RWPE1 (cell line): Measurements from ENCODE around the gene RAD18.

Experiments used
- CTCF ChIA-PET: fragments of 350-600 bp; sonication (Branson Sonifier 250); formaldehyde crosslinking; extraction: SDS; loops from one replicate; lab custom pipeline; 2021; lab: Yijun Ruan, JAX
- POLR2A ChIA-PET: fragments of 400-600 bp; formaldehyde crosslinking; extraction: SDS; loops from one replicate; lab custom pipeline; 2020; ENCODE audit warnings: antibody characterized with exemption; ENCODE audit not compliant: low non-redundant PET; lab: Yijun Ruan, JAX
- DNase-seq: peaks from one replicate; pipeline ENCODE4 v3.0.0; 2012; ENCODE audit warnings: low spot score
- H3K27ac ChIP-seq: fragments of 450-650 bp; 2 replicates; pipeline ENCODE4 v1.5.1; 2017
- TF ChIP-seq, protein P1 (sequence below): fragments of 450-650 bp; conservative IDR thresholded peaks from 2 replicates; pipeline ENCODE4 v1.5.1; 2017; ENCODE audit warnings: low read depth, mild to moderate bottlenecking

Gene RAD18

DNA sequence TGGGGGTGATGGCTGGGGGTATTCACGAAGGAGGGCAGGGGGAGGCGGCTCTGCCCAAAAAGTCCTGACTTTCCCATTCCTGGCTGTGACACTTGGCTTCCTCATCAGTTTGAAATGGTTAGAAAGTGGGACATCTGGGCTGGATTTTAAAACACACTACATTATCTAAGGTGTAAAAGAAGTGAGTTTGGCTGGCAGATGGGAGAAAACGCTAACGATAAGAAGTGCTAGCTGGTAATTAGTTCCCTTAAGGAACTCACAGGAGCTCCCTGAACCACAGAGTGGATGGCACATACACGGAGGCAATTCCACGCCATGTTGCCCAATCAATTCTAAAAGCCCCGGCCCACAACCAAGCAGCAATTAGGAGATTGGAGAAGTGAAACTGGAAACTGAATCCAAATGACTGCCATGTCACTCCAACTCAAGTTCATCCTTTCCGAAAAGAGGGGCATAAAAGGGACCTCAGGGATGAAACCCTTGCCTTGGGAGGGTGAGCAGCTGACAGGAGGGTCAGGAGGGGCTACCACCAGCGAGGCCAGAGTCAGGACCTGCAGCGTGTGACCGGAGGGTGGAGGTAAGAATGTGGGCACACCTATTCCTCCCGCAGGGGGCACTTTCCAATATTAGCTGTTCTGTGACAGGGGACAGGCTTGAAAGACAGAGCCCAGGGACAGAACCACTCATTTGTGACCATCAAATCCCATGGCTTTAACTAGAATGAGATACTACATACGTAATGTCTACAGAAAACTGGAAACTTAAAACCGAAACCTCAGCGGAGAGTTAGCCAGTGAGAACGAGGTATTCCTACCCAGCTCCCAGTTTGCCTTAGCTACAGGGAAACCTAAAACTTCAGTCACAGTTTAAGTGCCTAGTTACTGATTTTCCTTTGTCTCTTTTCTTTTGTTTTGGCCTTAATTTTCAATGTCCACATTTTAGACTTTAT is 98.6 kb downstream of the RAD18 start:
- DNase-seq, result no peak
- CTCF ChIA-PET, result no interaction called here
- POLR2A ChIA-PET, result no interaction called here
- H3K27ac ChIP-seq, result no peak overlapping the region
- TF ChIP-seq, protein P1, sequence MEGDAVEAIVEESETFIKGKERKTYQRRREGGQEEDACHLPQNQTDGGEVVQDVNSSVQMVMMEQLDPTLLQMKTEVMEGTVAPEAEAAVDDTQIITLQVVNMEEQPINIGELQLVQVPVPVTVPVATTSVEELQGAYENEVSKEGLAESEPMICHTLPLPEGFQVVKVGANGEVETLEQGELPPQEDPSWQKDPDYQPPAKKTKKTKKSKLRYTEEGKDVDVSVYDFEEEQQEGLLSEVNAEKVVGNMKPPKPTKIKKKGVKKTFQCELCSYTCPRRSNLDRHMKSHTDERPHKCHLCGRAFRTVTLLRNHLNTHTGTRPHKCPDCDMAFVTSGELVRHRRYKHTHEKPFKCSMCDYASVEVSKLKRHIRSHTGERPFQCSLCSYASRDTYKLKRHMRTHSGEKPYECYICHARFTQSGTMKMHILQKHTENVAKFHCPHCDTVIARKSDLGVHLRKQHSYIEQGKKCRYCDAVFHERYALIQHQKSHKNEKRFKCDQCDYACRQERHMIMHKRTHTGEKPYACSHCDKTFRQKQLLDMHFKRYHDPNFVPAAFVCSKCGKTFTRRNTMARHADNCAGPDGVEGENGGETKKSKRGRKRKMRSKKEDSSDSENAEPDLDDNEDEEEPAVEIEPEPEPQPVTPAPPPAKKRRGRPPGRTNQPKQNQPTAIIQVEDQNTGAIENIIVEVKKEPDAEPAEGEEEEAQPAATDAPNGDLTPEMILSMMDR, result no peak

DNA sequence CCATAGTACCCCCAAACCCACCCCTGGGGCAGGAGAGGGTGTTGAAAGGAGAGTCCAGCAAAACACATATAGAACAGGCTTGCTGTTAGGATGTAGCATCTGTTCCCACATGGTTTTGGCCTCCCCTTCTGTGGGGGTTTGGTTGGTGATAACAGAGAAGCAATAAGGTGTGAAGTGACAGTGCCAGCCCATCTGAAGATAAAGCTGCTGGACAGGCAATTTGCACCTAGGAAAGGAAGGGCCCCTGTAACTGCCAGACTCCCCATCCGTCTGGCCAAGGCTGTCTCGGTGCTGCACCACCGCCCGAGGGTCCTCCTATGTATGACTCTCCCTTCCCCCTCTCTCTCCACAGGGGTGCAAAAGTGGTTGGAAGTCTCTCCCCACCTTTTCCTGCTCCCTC is 99.4 kb downstream of the RAD18 start:
- no peak overlapping the region for H3K27ac ChIP-seq
- CTCF ChIA-PET, result no interaction called here
- POLR2A ChIA-PET, result no interaction called here
- TF ChIP-seq, protein P1, result no peak
- DNase-seq, result no peak

DNA sequence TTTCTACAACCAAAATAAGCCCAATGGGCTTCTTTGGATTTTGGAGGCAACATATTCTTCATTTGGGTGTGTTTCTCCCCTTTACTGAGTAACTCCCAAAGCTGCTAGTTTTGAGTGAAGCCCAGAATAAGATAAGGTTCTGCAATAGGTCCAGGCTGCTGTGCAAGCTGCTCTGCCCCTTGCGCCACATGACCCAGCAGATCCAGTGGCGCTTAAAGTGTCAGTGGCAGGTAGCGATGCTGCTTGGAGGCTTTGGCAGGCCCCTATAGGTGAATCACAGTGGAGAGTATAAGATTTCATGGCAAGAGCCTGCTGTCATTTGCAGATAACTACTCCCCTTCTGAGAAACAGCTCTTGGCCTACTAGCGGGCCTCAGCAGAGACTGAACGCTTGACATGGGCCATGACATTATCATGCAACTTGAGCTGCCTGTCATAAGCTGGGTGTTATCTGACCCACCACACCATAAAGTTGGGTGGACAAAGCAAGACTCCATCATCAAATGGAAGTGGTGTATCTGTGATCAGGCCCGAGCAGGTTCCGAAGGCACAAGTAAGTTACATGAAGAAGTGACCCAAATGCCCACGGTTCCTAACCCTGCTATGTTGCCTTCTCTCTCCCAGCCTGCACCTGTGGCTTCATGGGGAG is 105.4 kb downstream of the RAD18 start:
- POLR2A ChIA-PET, result no interaction called here

DNA sequence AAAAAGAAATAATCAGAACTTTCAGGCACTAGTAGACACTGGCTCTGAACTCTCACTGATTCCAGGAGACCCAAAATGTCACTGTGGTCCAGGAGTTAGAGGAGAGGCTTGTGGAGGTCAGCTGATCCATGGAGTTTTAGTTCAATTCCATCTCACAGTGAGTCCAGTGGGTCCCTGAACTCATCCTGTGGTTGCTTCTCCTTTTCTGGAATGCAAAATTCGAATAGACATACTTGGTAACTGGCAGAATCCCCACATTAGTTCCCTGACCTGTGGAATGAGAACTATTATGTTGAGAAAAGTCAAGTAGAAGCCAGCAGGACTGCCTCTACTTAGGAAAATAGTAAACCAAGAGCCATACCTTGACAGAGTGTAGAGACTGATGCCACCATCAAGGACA is 106.6 kb downstream of the RAD18 start:
- no peak overlapping the region for H3K27ac ChIP-seq
- TF ChIP-seq, protein P1, result no peak
- ChIA-PET CTCF (no interaction called here), POLR2A (no interaction called here)
- no peak for DNase-seq

More for the DNA sequence above, 105.4 kb downstream of the RAD18 start:
- CTCF ChIA-PET, result no interaction called here
- no peak overlapping the region for H3K27ac ChIP-seq
- no peak for DNase-seq
- TF ChIP-seq, protein P1, result no peak

DNA sequence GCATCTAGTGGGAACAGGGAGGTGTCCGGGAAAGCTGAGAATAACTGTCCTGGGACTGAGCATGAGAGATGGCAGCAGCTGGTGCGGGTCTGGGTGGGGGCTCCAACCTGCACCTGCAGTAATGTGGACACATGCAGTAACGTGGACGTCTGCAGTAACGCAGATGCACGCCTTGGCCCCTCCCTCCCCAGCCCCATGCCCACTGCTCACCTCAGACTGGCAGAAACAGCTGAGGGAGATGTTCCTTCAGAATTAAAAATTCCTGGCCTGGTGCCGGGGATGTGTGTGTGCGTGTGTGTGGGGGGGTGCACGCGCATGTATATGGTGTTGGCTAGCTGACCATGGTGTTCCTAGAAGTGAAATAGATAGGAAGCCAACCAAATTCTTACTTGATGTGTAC is 107.2 kb downstream of the RAD18 start:
- no peak for DNase-seq
- H3K27ac ChIP-seq, result no peak overlapping the region
- TF ChIP-seq, protein P1, result no peak
- ChIA-PET CTCF (no interaction called here), POLR2A (no interaction called here)

DNA sequence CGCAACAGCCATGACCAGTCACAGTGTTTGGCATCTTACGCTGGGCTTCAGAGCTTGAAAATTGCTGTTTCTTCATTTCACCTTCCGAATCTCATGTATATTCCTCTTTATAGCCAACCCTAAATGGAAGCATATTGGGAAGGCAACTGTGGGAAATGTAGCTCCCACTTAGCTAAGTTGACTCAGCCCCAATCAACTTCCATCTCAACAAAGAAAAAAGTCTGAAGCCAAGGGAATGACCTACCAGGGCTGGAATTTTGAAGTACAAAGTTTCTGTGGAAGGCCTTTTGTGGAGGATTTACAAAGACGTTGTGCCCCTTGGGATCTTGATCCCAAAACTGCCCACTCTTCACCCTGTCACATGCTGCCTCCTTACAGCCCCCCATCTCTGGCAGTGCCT is 108.6 kb downstream of the RAD18 start:
- CTCF ChIA-PET, result no interaction called here
- POLR2A ChIA-PET, result no interaction called here
- H3K27ac ChIP-seq, result no peak overlapping the region
- no peak for DNase-seq
- TF ChIP-seq, protein P1, result no peak
